Right hindlimb (tissue), 1 donor: ENCODE data around the gene SFMBT1.

ENCODE experiments used
- DNase-seq: peaks from one replicate; pipeline ENCODE4 v3.0.0-alpha.2; 2018

SFMBT1 gene

DNA sequence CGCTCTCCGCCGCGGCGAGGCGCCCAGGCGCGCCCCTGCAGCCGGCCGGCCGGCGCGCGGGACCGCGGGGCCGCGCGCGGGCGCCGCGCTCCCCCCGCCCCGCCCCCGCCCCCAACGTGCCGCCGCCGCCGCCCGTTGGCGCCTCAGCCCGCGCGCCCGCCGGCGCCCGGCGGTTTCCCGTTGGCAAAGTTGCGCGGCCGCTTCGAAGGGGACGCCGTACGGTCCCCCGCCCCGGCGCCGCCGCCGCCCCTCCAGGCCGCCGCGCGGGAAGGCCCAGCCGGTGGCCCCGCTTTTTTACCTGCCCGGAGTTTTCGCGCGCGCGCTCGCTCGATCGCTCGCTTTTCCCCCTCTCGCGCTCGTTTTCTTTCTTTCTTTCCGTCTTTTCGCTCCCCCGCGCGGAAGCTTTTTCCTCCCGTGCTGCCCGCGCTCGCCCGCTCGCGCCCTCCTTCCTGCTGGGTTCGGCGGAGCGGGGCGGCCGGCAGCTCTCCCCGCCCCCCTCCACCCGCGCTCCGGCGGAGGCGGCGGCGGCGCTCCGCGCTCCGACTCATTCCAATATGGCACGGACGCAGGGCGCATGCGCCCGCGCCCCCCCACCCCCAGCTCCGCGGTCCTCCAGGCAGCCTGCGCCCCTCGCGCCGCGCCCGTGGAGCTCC lies at the start of gene SFMBT1:
Gene SFMBT1 (minus strand): TSS at position 556 of the 653 bp plus-strand sequence. CDS start 76,945 bp downstream, outside the sequence.
- peak; percentile 83 for DNase-seq

DNA sequence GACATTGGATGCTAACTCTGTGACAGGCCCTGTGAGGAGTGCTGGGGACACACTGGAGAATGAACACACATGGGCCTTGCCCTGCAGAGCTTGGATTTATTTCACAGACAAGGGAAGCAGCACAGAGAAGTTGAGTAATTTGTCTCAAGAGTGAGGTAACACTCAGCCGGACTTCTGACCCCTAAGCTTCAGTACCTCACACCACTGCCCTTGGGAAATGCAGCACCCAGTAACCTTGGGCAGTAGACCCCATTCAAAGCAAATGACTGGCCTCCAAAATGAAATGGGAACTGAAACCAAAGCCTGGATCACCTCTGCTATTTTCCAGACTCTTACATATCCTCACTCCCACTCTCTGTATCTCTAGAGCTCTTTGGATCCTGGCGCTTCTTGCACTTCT lies 47.1 kb upstream of the SFMBT1 start:
- DNase-seq, result no peak

DNA sequence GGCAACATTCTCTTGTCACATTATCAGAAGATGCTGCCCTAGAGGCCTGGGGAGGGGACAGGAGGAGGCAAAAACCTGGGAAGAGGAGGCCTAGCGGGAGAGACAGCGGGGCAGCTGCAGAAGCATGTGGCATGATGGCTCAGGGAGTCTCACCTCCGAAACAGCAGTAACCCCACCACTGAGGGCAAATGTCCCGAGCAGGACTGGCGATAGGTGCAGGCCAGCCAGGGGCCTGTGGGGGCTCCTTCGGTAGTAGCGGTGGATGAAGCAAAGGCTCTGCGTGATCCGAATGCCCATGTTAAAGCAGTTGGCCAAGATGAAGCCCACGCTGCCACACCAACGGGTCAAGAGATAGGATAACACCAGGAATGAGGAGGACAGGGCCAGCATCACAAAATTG lies 46.3 kb upstream of the SFMBT1 start:
- no peak for DNase-seq

- DNase-seq, result no peak
Observed at GRCh38 chr3:53091011-53091410, 45.1 kb upstream of the SFMBT1 start.

DNA sequence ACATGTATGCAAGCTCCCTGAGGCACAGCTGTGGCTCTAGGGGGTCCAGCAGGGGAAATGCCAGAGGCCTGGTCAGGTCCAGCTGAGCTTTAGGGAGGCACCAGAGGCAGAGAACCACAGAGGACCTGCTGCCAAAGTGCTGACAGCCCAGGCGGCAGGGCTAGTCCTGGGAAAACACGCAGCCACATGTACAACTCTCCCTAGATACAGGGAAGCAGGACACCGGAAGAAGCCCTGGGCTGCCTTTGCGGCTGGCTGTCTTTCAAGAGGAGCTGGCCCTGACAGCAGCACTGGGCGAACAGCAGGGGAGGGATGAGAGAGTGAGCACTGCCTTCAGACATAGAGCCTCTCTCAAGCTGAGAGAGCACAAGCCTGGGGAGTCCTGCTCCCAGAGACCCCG lies 43.6 kb upstream of the SFMBT1 start:
- no peak for DNase-seq

GRCh38 chr3:53085476-53085875 lies 39.6 kb upstream of the SFMBT1 start:
- DNase-seq, result peak; percentile 2

DNA sequence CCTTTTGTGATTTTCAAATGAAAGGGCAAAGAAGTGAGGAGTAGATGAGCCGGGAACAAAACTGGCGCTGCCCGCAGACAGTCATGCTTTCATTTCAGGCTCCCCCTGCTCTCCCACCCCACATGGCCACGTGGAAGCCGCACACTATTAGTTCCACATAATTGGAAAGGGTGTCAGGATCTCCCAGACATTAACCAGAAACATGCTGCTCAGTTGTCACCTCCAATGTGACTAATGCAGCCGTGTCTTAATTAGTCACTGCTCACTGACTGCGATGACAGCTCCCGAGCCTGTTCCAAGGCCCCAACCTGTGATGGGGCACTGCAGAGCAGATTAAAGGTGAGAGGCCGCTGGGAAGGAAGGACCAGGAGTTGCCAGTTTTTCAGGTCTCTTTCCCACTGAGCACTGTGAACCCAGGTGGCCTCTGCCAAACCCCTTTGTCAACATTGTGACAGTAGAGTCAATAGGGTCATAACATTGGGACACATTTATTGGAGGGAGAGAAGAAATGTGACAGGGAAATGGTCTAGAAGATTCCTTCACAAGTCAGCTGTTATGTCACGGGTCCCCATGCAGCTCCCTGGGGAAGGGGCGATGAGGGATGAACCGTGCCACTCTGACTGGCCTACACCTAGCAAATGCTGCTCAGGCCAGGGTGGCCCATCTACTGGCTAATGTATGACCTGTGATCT lies 38.6 kb upstream of the SFMBT1 start:
- no peak for DNase-seq

GRCh38 chr3:53083949-53084309 lies 38.1 kb upstream of the SFMBT1 start:
- DNase-seq, result no peak

- DNase-seq, result peak; percentile 78
Observed at GRCh38 chr3:53083521-53083920, 37.6 kb upstream of the SFMBT1 start.

- no peak for DNase-seq
Observed at GRCh38 chr3:53082736-53083135, 36.9 kb upstream of the SFMBT1 start.

DNA sequence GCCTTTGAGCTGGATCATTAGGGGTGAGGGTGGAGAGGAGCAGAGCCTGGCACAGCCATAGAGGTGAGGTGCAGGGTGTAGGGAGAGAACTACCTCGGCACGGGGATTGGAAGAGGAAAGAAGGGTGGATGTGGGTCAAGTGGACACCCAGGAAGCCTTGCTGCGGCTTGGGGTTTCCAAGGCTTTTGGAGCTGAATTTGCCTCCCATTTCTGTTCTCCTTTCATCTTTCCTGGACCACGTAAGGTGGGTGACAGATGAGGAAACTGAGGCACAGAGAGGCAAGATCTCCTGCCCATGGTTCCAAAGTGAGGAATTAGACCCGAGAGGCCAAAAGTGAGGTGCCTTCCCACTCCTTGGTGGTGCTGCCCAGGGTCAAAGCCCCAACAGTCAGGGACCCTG lies 35.4 kb upstream of the SFMBT1 start:
- no peak for DNase-seq

DNA sequence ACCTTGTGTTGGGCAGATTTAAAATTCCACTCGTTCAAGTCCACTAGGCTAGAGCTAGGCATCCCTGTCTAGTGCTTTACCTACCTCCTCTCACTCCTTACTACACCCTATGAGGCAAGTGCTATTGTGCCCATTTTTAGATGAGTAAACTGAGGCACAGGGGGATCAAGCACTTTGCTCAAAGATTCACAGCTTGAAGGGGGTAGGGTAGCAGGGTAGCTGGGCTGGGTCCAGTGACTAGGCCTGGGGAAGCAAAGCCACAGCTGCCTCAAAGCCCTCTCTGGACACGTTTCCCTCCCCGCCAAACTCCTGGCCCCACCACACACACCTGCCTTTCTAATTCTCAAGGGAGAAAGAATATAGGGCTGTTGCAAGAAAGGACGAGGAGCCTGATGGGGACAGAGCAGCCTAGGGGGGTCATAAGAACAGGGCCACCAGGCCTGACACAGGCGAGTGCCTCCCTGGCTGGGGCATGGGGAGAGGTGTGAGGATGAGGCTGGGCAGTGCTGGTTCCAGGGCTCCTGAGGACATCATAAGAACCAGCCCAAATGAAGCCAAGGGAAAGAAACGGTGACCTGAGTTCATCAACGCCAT lies 34.8 kb upstream of the SFMBT1 start:
- no peak for DNase-seq

DNA sequence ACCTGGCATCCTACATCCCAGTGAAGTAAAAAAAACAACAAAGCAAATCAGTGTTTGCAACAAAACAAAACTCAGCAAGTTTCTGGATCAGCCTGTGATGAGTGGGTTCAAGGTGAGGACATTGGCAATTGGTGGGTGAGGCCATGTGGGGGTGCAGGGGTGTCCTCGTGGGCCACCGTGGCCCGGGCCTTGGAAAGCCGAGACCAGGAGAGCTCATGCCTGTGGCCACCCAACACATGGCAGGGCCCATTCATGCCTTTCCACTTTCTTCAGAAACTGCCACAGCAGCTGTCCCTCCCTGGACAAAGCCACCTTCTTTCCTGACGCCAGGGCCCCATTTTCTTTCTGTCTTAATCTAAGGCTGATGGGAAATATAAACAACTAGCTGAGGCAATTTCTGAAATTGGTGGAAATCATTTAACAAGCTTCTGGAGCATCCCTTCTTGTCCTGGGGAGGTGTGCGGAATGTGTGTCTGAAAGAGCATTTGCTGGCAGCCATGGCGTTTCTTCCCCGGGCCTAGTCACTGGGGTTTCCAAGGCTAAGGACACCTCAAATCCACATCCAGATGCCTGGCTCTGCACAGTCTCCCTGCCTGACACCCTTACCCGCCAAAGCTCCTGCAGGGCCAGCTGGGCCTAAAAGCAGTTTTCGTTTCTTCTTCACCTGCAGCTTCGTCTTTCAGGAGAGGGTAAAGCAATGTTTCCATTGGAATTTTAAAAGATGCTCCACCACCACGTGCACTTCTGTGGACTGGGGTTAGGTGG lies 34.1 kb upstream of the SFMBT1 start:
- DNase-seq, result no peak

GRCh38 chr3:53079147-53079546 lies 33.3 kb upstream of the SFMBT1 start:
- no peak for DNase-seq

GRCh38 chr3:53078656-53079055 lies 32.8 kb upstream of the SFMBT1 start:
- no peak for DNase-seq

DNA sequence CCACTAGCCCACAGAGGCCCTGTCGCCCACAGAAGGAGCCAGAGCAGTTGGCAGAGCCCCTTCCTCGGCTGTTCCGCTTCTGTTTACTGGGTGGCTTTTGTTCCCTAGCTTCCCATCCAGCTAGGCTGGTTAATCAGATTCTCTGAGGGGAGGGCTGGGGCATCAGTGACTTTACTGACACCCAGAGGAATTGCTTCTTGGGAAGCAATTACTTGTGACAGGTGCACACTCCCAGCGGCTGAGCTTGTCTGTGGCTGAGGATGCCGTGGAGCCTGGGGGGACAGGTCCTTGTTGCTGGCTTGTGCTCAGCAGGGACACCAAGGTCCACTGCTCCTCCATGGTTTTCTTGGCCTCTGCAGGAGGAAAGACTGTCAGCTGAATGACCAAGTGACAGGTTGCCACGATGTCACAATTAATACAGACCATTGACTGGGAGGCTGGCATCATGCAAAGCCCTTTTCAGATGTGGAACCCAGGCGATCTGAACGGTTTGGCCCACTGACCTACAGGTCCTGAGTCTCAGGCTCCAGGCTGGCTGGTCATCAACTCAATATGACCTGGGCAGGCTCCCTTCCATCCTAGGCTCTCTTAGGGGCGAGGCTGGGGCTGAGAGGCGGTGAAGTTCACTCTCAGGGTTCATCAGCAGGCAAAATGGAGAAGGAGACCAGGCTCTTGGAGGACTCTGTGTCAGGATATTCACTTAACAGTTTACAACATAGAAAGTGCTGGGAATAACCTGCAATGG lies 31.8 kb upstream of the SFMBT1 start:
- no peak for DNase-seq

DNA sequence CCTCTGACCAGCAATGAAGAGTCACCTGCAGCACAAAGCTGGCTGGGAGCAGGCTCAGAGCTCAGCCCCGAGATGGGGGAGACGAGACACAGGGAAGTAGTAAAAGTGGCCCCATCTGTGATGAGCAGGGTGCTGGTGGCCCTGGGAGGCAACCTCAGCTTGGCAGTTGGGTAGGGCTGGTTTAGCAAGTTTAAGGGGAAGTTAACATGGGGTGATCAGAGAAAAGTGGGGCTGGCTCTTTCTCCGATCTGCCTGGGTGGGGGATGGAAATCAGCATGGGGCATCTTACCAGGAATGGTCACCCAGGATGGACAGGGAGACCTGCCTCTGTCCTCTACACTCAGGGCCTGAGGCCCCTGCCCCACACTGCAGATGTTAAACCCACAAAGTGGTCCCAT lies 29.9 kb upstream of the SFMBT1 start:
- no peak for DNase-seq

GRCh38 chr3:53074761-53075742 lies 29.2 kb upstream of the SFMBT1 start:
- DNase-seq, result no peak

DNA sequence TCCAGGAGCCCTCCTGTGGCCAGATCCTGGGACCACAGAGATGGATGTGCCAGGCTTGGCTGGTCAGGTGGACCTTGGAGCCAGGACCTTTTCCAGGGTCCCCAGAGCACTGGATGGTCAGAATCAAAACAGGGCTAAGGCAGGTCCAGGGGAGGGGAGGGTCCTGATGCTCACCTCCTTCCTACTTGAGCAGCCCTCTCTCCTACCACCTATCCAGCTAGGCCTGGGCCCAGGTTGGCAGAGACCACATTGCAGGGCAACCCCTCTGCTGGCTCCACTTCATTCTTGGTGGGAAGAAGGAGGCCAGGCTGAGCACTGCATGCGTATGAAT lies 28.5 kb upstream of the SFMBT1 start:
- no peak for DNase-seq

GRCh38 chr3:53073553-53074365 lies 27.9 kb upstream of the SFMBT1 start:
- no peak for DNase-seq
